HL-60 (cell line): ENCODE measurements around the gene GLP1R.

Experiments
- DNase-seq, 2 experiments: peaks; one replicate each; pipeline ENCODE4 v3.0.0-alpha.2; 2010 to 2020; ENCODE audit warnings: low read depth in 1 of 2, low spot score in 1 of 2
- H3K27ac ChIP-seq: fragments of 250-450 bp; sonication (Bioruptor Pico); replicated peaks from 2 replicates; pipeline ENCODE4 v1.5.1; 2020; ENCODE audit warnings: mild to moderate bottlenecking, moderate library complexity
- H3K27me3 ChIP-seq: fragments of 250-450 bp; sonication (Bioruptor Pico); 2 replicates; pipeline ENCODE4 v1.5.1; 2021; ENCODE audit warnings: mild to moderate bottlenecking, moderate library complexity; ENCODE audit not compliant: insufficient read depth, poor library complexity, severe bottlenecking
- H3K4me3 ChIP-seq: replicated peaks from 2 replicates; pipeline ENCODE4 v1.5.1; 2011; ENCODE audit warnings: mild to moderate bottlenecking, control low read depth, low read length; ENCODE audit not compliant: insufficient read depth
- CTCF ChIP-seq: IDR thresholded peaks from one replicate; pipeline ENCODE4 v1.5.1; 2011; ENCODE audit warnings: low read length, control low read depth, inconsistent platforms; ENCODE audit not compliant: insufficient read depth
- GABPA ChIP-seq: IDR thresholded peaks from 2 replicates; pipeline ENCODE4 v1.6.1; 2012; ENCODE audit warnings: low read depth
- POLR2AphosphoS5 ChIP-seq: IDR thresholded peaks from 2 replicates; pipeline ENCODE4 v1.6.1; 2012; ENCODE audit warnings: low read depth
- REST ChIP-seq: IDR thresholded peaks from 2 replicates; pipeline ENCODE4 v1.6.1; 2012; ENCODE audit warnings: low read depth; ENCODE audit not compliant: insufficient replicate concordance
- SPI1 ChIP-seq: IDR thresholded peaks from 2 replicates; pipeline ENCODE4 v1.6.1; 2012; ENCODE audit warnings: low read depth, mild to moderate bottlenecking, borderline replicate concordance

GLP1R gene

GRCh38 chr6:39060467-39061160 lies 12.0 kb downstream of the GLP1R start:
- TF ChIP-seq SPI1 (no peak), REST (no peak), CTCF (no peak), GABPA (no peak), POLR2AphosphoS5 (no peak)
- no peak for DNase-seq
- no peak overlapping the region for H3K27ac ChIP-seq
- H3K4me3 ChIP-seq: no peak overlapping the region
- no peaks in the 10 kb centered on the region for H3K27me3 ChIP-seq

DNA sequence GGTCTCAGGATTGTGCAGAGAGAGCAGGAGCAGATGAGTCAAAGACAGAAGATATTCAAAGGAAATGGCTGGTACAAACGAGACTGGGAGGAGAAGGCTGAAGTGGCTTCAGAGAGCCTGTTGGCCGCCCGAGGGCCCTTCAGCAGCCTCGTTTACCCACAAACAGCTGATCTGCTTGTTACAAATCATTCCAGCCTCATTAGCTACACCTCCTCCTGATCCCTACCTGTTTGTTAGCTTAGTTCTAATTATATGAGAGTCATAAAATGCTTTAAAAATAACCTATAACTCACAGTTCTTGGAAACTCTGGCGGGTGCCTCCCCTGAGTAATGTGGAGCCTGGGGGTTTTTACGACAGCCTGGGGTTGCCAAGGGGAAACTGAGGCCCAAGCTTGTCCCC lies 12.6 kb downstream of the GLP1R start:
- H3K27me3 ChIP-seq: no peaks in the 10 kb centered on the region
- no peak overlapping the region for H3K27ac ChIP-seq

More for the DNA sequence above, 12.6 kb downstream of the GLP1R start:
- TF ChIP-seq CTCF (no peak), REST (no peak), POLR2AphosphoS5 (no peak), SPI1 (no peak), GABPA (no peak)
- no peak overlapping the region for H3K4me3 ChIP-seq
- no peak for DNase-seq
